Right kidney (tissue), 1 donor: Measurements from ENCODE around the gene ACTRT2.

Experiments
- DNase-seq: peaks from one replicate; pipeline ENCODE4 v3.0.0-alpha.2; 2016

The ACTRT2 gene

GRCh38 chr1:3069491-3070308 is 48.4 kb downstream of the ACTRT2 start:
- DNase-seq = peak; percentile 85

GRCh38 chr1:3070309-3070643 is 49.0 kb downstream of the ACTRT2 start:
- DNase-seq = no peak

GRCh38 chr1:3070644-3071564 is 49.6 kb downstream of the ACTRT2 start:
- DNase-seq = peak; percentile 71

- DNase-seq = peak; percentile 54
Observed at GRCh38 chr1:3071565-3072390, 50.5 kb downstream of the ACTRT2 start.
